NCI-H1417 (cell line): ENCODE data around the gene KIF21B.
"Not testable (repeated sequence)": the region's sequence is repeated elsewhere in the genome, so short reads cannot be mapped to it uniquely, and the experiment has no call there.

Source experiments
- DNase-seq, 3 experiments: peaks; one replicate each; lab custom pipeline; 2025; lab: John Stamatoyannopoulos, UW

The KIF21B gene

GRCh38 chr1:200971428-200971903 is 52.0 kb downstream of the KIF21B start:
- DNase-seq = no peak

GRCh38 chr1:200970771-200971427 is 52.6 kb downstream of the KIF21B start:
- no peak for DNase-seq

- no peak for DNase-seq
Observed at GRCh38 chr1:200969726-200970561, 53.6 kb downstream of the KIF21B start.

GRCh38 chr1:200968469-200969410 is 54.8 kb downstream of the KIF21B start:
- no peak for DNase-seq

- DNase-seq = no peak
Observed at GRCh38 chr1:200967693-200968468, 55.6 kb downstream of the KIF21B start.

- no peak for DNase-seq
Observed at GRCh38 chr1:200966934-200967333, 56.6 kb downstream of the KIF21B start.

- no peak for DNase-seq
Observed at GRCh38 chr1:200965111-200965805, 58.3 kb downstream of the KIF21B start.

- not testable (repeated sequence) for DNase-seq
Observed at GRCh38 chr1:200963888-200964287, 59.6 kb downstream of the KIF21B start.

- DNase-seq = no peak
Observed at GRCh38 chr1:200963076-200963475, 60.4 kb downstream of the KIF21B start.

GRCh38 chr1:200962631-200963030 is 60.9 kb downstream of the KIF21B start:
- no peak for DNase-seq

- DNase-seq = not testable (repeated sequence)
Observed at GRCh38 chr1:200962151-200962550, 61.4 kb downstream of the KIF21B start.

- no peak for DNase-seq
Observed at GRCh38 chr1:200960948-200961340, 62.6 kb downstream of the KIF21B start.

GRCh38 chr1:200960236-200960947 is 63.1 kb downstream of the KIF21B start:
- no peak for DNase-seq

- DNase-seq = no peak
Observed at GRCh38 chr1:200959411-200959921, 64.0 kb downstream of the KIF21B start.

- no peak for DNase-seq
Observed at GRCh38 chr1:200958597-200958996, 64.9 kb downstream of the KIF21B start.

GRCh38 chr1:200954434-200954833 is 69.1 kb downstream of the KIF21B start:
- DNase-seq = no peak

- no peak for DNase-seq
Observed at GRCh38 chr1:200951016-200951415, 72.5 kb downstream of the KIF21B start.

- DNase-seq = no peak
Observed at GRCh38 chr1:200949626-200950025, 73.9 kb downstream of the KIF21B start.

GRCh38 chr1:200947059-200947566 is 76.4 kb downstream of the KIF21B start:
- DNase-seq = no peak

GRCh38 chr1:200945111-200945510 is 78.4 kb downstream of the KIF21B start:
- DNase-seq = no peak
